Stimulated activated memory B cell treated with anti-CD40 and anti-IgM and Interleukin-4, amounts not matched to agents 10 μg/mL and 1 μg/mL and 100 μg/mL, for 72 hours (primary cell): ENCODE data around the gene CX3CL1.
A peak's percentile ranks its signal among the peaks of the same experiment; 100 is the strongest.

Experiments used
- ATAC-seq: fragments of 150-1000 bp; cut with Tn5 transposase; 2 replicates; pipeline ENCODE4 v1.10.0; 2021
- H3K27ac Mint-ChIP-seq: one replicate; pipeline ENCODE4 v1.8.0; 2022; ENCODE audit warnings: mild to moderate bottlenecking, mixed read lengths
- H3K27me3 Mint-ChIP-seq: one replicate; pipeline ENCODE4 v1.8.0; 2022; ENCODE audit warnings: mixed read lengths
- H3K36me3 Mint-ChIP-seq: one replicate; pipeline ENCODE4 v1.8.0; 2022; ENCODE audit warnings: mixed read lengths
- H3K4me1 Mint-ChIP-seq: one replicate; pipeline ENCODE4 v1.8.0; 2022; ENCODE audit warnings: mixed read lengths
- H3K4me3 Mint-ChIP-seq: one replicate; pipeline ENCODE4 v1.8.0; 2022; ENCODE audit warnings: mild to moderate bottlenecking, moderate library complexity, mixed read lengths
- H3K9me3 Mint-ChIP-seq: one replicate; pipeline ENCODE4 v1.8.0; 2022; ENCODE audit warnings: mixed read lengths

CX3CL1 gene

DNA sequence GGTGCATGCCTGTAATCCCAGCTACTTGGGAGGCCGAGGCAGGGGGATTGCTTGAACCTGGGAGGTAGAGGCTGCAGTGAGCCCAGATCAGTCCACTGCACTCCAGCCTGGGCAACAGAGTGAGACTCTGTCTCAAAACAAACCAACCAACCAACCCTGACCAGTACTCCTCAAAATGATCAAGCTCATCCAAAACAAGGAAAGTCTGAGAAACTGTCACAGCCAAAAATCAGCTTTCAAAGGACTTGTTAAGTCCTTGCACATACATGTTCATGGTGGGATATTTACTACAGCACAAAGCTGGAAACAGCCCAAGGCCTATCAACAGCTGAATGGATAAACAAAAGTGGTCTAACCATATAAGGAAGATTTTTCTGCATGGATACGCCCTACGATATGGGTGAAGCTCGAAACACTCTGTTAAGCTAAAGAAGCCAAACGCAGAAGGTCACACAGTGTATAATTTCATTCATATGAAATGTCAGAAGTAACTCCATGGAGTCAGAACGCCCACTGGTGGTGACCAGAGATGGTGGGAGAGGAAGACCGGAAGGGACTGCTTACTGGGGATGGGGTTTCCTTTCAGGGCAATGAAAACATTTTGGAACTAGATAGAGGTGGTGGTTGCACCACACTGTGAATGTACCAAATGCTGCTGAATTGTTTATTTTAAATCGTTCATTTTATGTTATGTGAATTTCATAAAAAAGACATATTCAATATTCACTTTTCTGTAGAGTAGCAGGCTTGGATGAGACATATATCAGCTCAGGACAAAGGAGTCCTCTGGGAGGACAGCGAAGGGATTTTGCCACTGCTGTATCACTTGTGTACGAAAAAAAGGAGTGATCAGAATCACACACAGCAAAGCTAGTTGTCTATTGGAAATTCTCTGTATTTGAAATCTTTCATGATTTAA, 50.0 kb downstream of the CX3CL1 start:
- H3K27ac Mint-ChIP-seq = no peak overlapping the region
- H3K36me3 Mint-ChIP-seq = peaks cover 3% of the 10 kb centered on the region
- H3K4me1 Mint-ChIP-seq = peaks cover 30% of the 10 kb centered on the region
- no peaks in the 10 kb centered on the region for H3K27me3 Mint-ChIP-seq
- ATAC-seq = peak; percentile 45
- no peaks in the 10 kb centered on the region for H3K9me3 Mint-ChIP-seq
- no peak overlapping the region for H3K4me3 Mint-ChIP-seq

DNA sequence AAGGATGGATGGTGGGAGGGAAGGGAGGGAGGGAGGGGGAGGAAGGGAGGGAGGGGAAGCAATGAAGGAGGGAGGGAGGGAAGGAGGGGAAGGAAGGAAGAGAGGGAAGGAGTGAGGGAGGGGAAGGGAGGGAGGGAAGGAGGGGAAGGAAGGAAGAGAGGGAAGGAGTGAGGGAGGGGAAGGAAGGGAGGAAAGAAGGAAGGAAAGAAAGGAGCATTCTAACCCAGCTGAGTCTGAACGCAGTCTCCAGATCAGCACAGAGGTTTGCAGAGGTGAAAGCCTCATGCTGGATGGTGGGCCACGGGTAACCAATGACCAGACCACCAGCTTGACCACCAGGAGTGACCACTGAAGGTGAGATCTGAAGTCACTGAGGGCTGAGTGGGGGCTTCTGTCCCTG, 50.9 kb downstream of the CX3CL1 start:
- Mint-ChIP-seq H3K27ac (no peak overlapping the region), H3K4me1 (peaks cover 22% of the 10 kb centered on the region), H3K36me3 (peaks cover 12% of the 10 kb centered on the region), H3K27me3 (no peaks in the 10 kb centered on the region), H3K4me3 (no peak overlapping the region), H3K9me3 (no peaks in the 10 kb centered on the region)
- no peak for ATAC-seq

DNA sequence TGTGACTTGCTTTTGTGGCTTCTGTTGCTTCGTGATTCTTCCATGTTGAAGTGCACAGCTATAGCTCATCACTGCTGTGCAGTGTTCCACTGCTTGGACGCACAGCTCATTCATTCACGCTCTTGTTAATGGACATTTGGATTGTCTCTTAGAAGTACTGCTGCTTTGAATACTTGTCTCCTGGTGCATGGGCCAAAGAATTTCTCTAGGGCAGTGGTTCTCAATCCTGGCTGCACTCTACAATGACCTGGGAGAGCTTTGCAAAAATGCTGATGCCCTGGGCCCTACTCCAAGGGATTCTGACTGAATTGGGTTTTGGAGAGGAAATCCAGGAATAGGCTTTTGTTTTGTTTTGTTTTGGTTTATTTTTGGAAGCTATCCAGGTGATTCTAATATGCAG, 52.3 kb downstream of the CX3CL1 start:
- no peak overlapping the region for H3K4me3 Mint-ChIP-seq
- H3K27ac Mint-ChIP-seq = no peak overlapping the region
- peaks cover 8% of the 10 kb centered on the region for H3K4me1 Mint-ChIP-seq
- no peaks in the 10 kb centered on the region for H3K27me3 Mint-ChIP-seq
- H3K9me3 Mint-ChIP-seq = no peaks in the 10 kb centered on the region
- ATAC-seq = no peak
- H3K36me3 Mint-ChIP-seq = peaks cover 25% of the 10 kb centered on the region

DNA sequence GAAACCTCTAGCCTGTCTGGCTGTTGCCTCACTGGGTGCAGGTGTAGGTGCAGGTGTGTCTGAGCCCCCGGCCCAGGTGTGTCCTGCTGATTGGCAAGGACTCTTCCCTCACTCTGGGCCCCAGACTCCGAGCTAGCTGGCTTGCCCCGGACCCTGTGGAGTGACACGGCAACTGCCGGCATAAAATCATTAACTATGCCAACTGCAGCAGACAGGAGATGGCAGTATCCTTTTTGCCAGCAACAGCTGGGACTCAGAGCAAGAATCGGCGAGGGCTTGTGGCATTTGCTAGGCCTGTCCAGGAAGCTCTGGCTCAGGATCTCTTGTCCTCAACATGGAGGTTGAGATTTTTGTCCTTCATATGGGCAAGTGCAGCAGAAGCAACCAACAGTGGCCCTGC, 54.1 kb downstream of the CX3CL1 start:
- ATAC-seq = no peak
- H3K4me1 Mint-ChIP-seq = peaks cover 6% of the 10 kb centered on the region
- H3K27me3 Mint-ChIP-seq = no peaks in the 10 kb centered on the region
- no peak overlapping the region for H3K4me3 Mint-ChIP-seq
- H3K9me3 Mint-ChIP-seq = no peaks in the 10 kb centered on the region
- H3K27ac Mint-ChIP-seq = no peak overlapping the region
- peaks cover 42% of the 10 kb centered on the region for H3K36me3 Mint-ChIP-seq

DNA sequence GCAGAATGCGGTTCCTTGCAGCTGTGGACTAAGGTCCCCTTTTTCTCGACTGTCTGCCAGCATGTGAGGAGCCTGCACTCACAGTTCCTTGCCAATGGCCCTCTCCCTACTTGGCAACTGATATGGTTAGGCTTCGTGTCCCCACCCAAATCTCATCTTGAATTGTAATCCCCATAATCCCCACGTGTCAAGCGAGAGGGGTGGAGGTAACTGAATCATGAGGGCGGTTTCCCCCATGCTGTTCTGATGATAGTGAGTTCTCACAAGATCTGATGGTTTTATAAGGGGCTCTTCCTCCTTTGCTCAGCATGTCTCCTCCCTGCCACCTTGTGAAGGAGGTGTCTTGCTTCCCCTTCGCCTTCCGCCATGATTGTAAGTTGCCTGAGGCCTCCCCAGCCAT, 55.0 kb downstream of the CX3CL1 start:
- Mint-ChIP-seq H3K36me3 (peaks cover 47% of the 10 kb centered on the region), H3K27ac (no peak overlapping the region), H3K27me3 (no peaks in the 10 kb centered on the region), H3K4me3 (no peak overlapping the region), H3K4me1 (peaks cover 3% of the 10 kb centered on the region), H3K9me3 (no peaks in the 10 kb centered on the region)
- no peak for ATAC-seq

DNA sequence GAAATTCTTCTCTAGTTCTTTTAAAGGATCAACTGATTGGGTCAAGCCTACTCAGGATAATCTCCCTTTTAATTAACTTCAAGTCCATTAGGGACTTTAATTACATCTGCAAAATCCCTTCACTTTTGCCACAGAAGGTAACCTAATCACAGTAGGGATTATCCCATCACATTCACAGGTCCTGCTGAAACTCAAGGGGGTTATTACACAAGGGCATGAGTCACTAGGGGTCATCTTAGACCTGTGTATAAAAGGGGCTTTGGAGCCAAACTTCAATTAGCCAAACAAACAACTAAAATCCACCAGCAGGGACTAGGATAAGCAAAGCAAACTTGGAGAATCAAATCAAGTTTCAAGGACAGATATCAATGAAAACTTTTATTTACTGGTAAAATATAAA, 55.5 kb downstream of the CX3CL1 start:
- Mint-ChIP-seq H3K36me3 (peaks cover 52% of the 10 kb centered on the region), H3K9me3 (no peaks in the 10 kb centered on the region), H3K27ac (no peak overlapping the region), H3K4me1 (no peaks in the 10 kb centered on the region), H3K27me3 (no peaks in the 10 kb centered on the region), H3K4me3 (no peak overlapping the region)
- ATAC-seq = no peak

DNA sequence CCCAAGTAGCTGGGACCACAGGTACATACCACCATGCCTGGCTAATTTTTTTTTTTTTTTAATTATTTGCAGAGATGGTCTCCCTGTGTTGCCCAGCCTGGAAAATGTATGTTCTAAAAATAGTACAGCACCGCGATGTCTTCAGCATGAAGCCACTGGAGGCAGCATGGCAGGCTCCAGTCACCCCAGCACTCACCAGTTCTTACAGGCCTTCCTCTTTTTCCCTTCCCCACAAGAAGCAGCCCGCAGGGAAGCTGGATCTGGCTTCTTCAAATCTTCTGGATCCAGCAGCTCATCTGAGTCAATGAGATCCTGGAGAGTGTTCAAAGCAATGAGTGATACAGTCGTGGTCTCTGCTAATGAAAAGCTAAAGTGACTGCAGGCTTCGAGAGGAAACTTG, 58.7 kb downstream of the CX3CL1 start:
- Mint-ChIP-seq H3K36me3 (peaks cover 73% of the 10 kb centered on the region), H3K4me3 (no peak overlapping the region), H3K27ac (no peak overlapping the region), H3K4me1 (no peaks in the 10 kb centered on the region), H3K9me3 (no peaks in the 10 kb centered on the region), H3K27me3 (no peaks in the 10 kb centered on the region)
- ATAC-seq = no peak

DNA sequence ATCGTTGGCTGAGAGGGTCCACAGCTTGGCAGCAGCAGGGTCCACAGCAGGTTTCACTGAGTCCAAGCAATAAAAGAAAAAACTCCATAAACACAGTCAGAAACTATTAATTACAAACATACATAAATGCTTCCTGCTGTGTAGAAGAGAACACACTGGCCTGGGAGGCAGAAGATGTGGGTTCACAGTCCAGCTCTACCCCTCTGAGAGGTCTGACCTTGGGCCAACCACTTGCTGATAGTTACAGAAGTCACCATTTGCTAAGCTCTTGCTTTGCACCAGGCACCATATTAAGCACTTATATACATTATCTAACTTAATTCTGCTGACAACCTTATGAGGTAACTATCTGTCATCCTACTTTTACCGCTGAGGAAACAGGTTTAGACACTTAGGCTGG, 60.2 kb downstream of the CX3CL1 start:
- no peak for ATAC-seq
- no peaks in the 10 kb centered on the region for H3K4me1 Mint-ChIP-seq
- peaks cover 67% of the 10 kb centered on the region for H3K36me3 Mint-ChIP-seq
- no peak overlapping the region for H3K27ac Mint-ChIP-seq
- H3K4me3 Mint-ChIP-seq = no peak overlapping the region
- H3K9me3 Mint-ChIP-seq = no peaks in the 10 kb centered on the region
- no peaks in the 10 kb centered on the region for H3K27me3 Mint-ChIP-seq

DNA sequence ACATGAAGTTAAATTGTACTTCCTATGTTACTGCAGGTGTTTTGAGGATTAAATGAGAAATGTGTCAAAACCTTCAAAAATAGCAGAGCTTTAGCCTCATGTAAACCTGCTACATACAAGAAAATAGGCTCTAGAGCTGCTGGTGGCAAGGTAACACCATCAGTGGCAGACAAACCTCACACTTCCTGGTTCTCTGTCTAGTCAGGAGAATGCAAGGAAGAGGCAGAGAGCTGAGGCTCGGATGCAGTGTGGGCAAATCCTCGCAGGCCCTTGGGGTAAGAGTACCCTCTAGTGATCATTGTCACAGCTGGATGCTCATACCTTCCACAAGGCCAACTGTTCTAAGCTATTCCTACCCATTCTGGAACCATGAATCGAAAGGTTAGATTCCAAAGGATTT, 60.7 kb downstream of the CX3CL1 start:
- Mint-ChIP-seq H3K27ac (no peak overlapping the region), H3K4me1 (no peaks in the 10 kb centered on the region), H3K27me3 (no peaks in the 10 kb centered on the region), H3K36me3 (peaks cover 63% of the 10 kb centered on the region), H3K4me3 (no peak overlapping the region), H3K9me3 (no peaks in the 10 kb centered on the region)
- ATAC-seq = no peak

DNA sequence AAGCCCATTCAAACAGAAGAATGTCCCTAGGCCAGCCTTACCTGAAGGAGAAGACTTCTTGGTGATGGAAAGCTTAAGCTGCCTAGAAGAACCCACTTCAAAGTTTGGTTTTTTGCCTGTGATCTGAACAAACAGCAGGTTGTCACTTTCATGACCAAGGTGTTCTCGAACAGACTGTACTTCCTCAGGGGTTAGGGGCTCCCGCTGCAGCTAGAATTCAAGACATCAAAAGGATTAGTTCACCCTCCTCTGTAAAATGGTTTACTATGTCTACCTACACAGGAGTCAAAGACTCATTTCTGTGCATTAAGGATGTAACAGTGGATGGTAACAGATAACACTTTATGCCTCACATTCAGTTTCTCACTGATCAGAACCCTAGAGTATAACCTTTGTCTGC, 61.7 kb downstream of the CX3CL1 start:
- H3K27ac Mint-ChIP-seq = no peak overlapping the region
- H3K4me3 Mint-ChIP-seq = no peak overlapping the region
- no peaks in the 10 kb centered on the region for H3K9me3 Mint-ChIP-seq
- peaks cover 4% of the 10 kb centered on the region for H3K4me1 Mint-ChIP-seq
- ATAC-seq = no peak
- H3K36me3 Mint-ChIP-seq = peaks cover 63% of the 10 kb centered on the region
- no peaks in the 10 kb centered on the region for H3K27me3 Mint-ChIP-seq
